ENCODE data around the gene NAT14. TPM values are rescaled to one million over a fixed set of nuclear protein-coding genes. Genes with fewer than 3 reads are reported as not detected.

The NAT14 gene
- total RNA-seq, 4 donors from 2014 or later = 0.40 to 2.5 (median 1.1) TPM

- ATAC-seq (peak; percentile 37 to 47), DNase-seq (peak in 1 of 2 donors; percentile 47)
- peaks cover 11 to 28% of the 10 kb centered on the region in 2 donors for H3K4me1 ChIP-seq
- TF ChIP-seq POLR2A (IDR thresholded peaks at IDR 0.05) = no peak
- no peak for TF ChIP-seq CTCF (IDR thresholded peaks at IDR 0.05 in 4 of 5, conservative IDR thresholded peaks at IDR 0.05 in 1 of 5)
- H3K9me3 ChIP-seq = no peaks in the 10 kb centered on the region
- no peak overlapping the region for H3K4me3 ChIP-seq
- in situ Hi-C loops (cut with MboI; ENCODE audit: low sequenced_read_pairs in 4 of 4) = no loop called here
- H3K27ac ChIP-seq = peak overlapping the region; percentile 67 to 80 (median 76)
- H3K27me3 ChIP-seq = peaks cover 6 to 16% (median 11%) of the 10 kb centered on the region in 3 donors
- intact Hi-C loops (cut with DNase I; ENCODE audit: low total_unique reads) = no loop called here
- H3K36me3 ChIP-seq = peaks cover 0 to 7% of the 10 kb centered on the region in 2 donors
These were observed 2.3 kb downstream of the NAT14 start for GRCh38 chr19:55486971-55487923.

- peaks cover 11 to 28% of the 10 kb centered on the region in 2 donors for H3K4me1 ChIP-seq
- DNase-seq (no peak), ATAC-seq (no peak)
- peaks cover 0 to 3% of the 10 kb centered on the region in 2 donors for H3K36me3 ChIP-seq
- no peak for TF ChIP-seq CTCF (IDR thresholded peaks at IDR 0.05 in 4 of 5, conservative IDR thresholded peaks at IDR 0.05 in 1 of 5)
- TF ChIP-seq POLR2A (IDR thresholded peaks at IDR 0.05) = no peak
- in situ Hi-C loops (cut with MboI; ENCODE audit: low sequenced_read_pairs in 4 of 4) (no loop called here), intact Hi-C loops (cut with DNase I; ENCODE audit: low total_unique reads) (no loop called here)
- peak within 1 kb of the TSS; percentile 67 to 80 (median 76) for H3K27ac ChIP-seq
- peaks cover 6 to 16% (median 11%) of the 10 kb centered on the region in 3 donors for H3K27me3 ChIP-seq
- no peak within 1 kb of the TSS for H3K4me3 ChIP-seq
- H3K9me3 ChIP-seq = no peaks in the 10 kb centered on the region
These were observed 3.1 kb downstream of the NAT14 start, which contains the start of gene SSC5D for GRCh38 chr19:55487924-55488687. Gene SSC5D, plus strand, starts transcription at chr19:55488436. Its CDS starts 154 bp downstream, at chr19:55488590.

- peaks cover 10 to 25% of the 10 kb centered on the region in 2 donors for H3K4me1 ChIP-seq
- no peak for DNase-seq
- peak overlapping the region in 3 of 4 donors; percentile 33 to 59 (median 47) for H3K27ac ChIP-seq
- no peak for ATAC-seq
- intact Hi-C loops (cut with DNase I; ENCODE audit: low total_unique reads) (no loop called here), in situ Hi-C loops (cut with MboI; ENCODE audit: low sequenced_read_pairs in 4 of 4) (no loop called here)
- no peak overlapping the region for H3K4me3 ChIP-seq
- H3K27me3 ChIP-seq = peaks cover 6 to 16% (median 11%) of the 10 kb centered on the region in 3 donors
- H3K36me3 ChIP-seq = no peaks in the 10 kb centered on the region
- TF ChIP-seq CTCF (IDR thresholded peaks at IDR 0.05 in 4 of 5, conservative IDR thresholded peaks at IDR 0.05 in 1 of 5) (no peak), POLR2A (IDR thresholded peaks at IDR 0.05) (no peak)
- no peaks in the 10 kb centered on the region for H3K9me3 ChIP-seq
These were observed 4.2 kb downstream of the NAT14 start for GRCh38 chr19:55488986-55489710.

GRCh38 chr19:55489711-55490477, 4.9 kb downstream of the NAT14 start:
- no peak overlapping the region for H3K4me3 ChIP-seq
- ATAC-seq = no peak
- H3K27ac ChIP-seq = peak overlapping the region in 1 of 4 donors; percentile 47
- peaks cover 2 to 12% (median 7%) of the 10 kb centered on the region in 3 donors for H3K27me3 ChIP-seq
- no peak for DNase-seq
- TF ChIP-seq CTCF (IDR thresholded peaks at IDR 0.05 in 4 of 5, conservative IDR thresholded peaks at IDR 0.05 in 1 of 5) (no peak), POLR2A (IDR thresholded peaks at IDR 0.05) (no peak)
- in situ Hi-C loops (cut with MboI; ENCODE audit: low sequenced_read_pairs in 4 of 4) (no loop called here), intact Hi-C loops (cut with DNase I; ENCODE audit: low total_unique reads) (no loop called here)
- no peaks in the 10 kb centered on the region for H3K36me3 ChIP-seq
- no peaks in the 10 kb centered on the region for H3K9me3 ChIP-seq
- peaks cover 3 to 18% of the 10 kb centered on the region in 2 donors for H3K4me1 ChIP-seq
